ENCODE data around the gene WT1. TPM values are rescaled to one million over a fixed set of nuclear protein-coding genes. Genes with fewer than 3 reads are reported as not detected.
"Not testable (repeated sequence)": the region's sequence is repeated elsewhere in the genome, so short reads cannot be mapped to it uniquely, and the experiment has no call there.

The WT1 gene
- total RNA-seq, 1 experiment from 2014 or later, result 4.7 TPM

DNA sequence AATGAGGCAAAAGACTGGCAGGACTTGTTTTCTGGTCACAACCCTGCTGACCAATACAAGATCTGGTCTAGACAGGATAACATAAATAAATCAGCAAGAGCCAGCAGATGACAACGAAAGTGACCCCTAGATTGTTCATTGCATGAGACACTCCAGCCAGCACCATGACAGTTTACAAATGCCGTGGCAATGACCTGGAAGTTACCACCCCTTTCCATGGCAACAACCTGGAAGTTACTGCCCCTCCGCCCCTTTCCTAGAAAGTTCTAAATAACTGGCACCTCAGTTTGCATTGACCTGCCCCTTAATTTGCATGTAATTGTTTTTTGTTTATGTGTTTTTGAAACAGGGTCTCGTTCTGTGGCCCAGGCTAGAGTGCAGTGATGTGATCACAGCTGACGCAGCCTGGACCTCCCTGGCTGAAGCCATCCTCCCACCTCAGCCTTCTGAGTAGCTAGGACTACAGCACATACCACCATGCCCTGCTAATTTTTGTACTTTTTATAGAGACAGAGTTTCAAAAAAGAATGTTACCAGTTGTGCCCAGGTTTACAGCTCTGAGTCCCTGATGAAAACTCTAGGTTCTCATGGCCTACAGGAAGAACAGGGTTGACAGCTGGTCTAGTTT is 38.1 kb upstream of the WT1 start:
- ChIA-PET POLR2A (no interaction called here), CTCF (no interaction called here)
- no peaks in the 10 kb centered on the region for H3K9me3 Mint-ChIP-seq (ENCODE audit: unreplicated experiment)
- no peak overlapping the region for H3K4me3 Mint-ChIP-seq (ENCODE audit: unreplicated experiment)
- H3K4me1 Mint-ChIP-seq (ENCODE audit: low read depth, unreplicated experiment), result no peaks in the 10 kb centered on the region
- Histone ChIP-seq H3K4me1 (no peaks in the 10 kb centered on the region), H3K4me3 (ENCODE audit: low read depth, low read length) (no peak overlapping the region), H3K27me3 (replicated peaks; ENCODE audit: control insufficient read depth, insufficient read depth, low read length) (no peaks in the 10 kb centered on the region), H3K36me3 (ENCODE audit: control insufficient read depth, insufficient read depth, low read length) (no peaks in the 10 kb centered on the region), H3K9me3 (no peaks in the 10 kb centered on the region)
- H3K27ac Mint-ChIP-seq (ENCODE audit: unreplicated experiment), result no peak overlapping the region
- intact Hi-C loops (cut with micrococcal nuclease; ENCODE audit: unreplicated experiment), result no loop called here
- no peak for TF ChIP-seq CTCF (IDR thresholded peaks at IDR 0.05; ENCODE audit: insufficient read depth in 1 of 2, low read depth in 1 of 2, low read length in 1 of 2, severe bottlenecking in 1 of 2, unreplicated experiment in 1 of 2)
- H3K27me3 Mint-ChIP-seq (ENCODE audit: insufficient read depth, unreplicated experiment), result peaks cover 6% of the 10 kb centered on the region
- DNase-seq, result no peak
- no TSS peak for BruUV-seq (replicated peaks)
- no peaks in the 10 kb centered on the region for H3K36me3 Mint-ChIP-seq (ENCODE audit: insufficient read depth, unreplicated experiment)

DNA sequence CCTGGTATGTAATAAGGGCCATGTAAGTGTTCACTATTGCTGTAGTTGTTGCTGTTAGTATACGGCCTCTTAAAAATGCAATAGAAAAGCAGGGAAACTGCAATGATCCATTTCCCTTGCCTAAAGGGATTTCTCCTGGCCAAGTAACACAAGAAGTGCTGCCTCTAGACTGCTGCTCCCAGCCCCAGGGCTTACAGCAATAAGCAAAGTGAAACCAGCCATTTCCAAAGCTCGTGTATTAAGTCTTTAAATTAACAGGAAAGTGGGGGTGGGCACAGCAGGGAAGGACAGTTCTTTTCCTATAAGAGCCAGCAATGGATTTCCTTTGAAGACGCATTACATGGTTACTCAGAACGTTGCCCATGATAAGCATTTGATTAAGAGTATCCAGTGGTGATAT is 36.9 kb upstream of the WT1 start:
- Histone ChIP-seq H3K27me3 (replicated peaks; ENCODE audit: control insufficient read depth, insufficient read depth, low read length) (no peaks in the 10 kb centered on the region), H3K4me3 (ENCODE audit: low read depth, low read length) (no peak overlapping the region), H3K9me3 (no peaks in the 10 kb centered on the region), H3K36me3 (ENCODE audit: control insufficient read depth, insufficient read depth, low read length) (no peaks in the 10 kb centered on the region), H3K4me1 (no peaks in the 10 kb centered on the region)
- BruUV-seq (replicated peaks), result no TSS peak
- Mint-ChIP-seq H3K27me3 (ENCODE audit: insufficient read depth, unreplicated experiment) (peaks cover 3% of the 10 kb centered on the region), H3K27ac (ENCODE audit: unreplicated experiment) (no peak overlapping the region), H3K9me3 (ENCODE audit: unreplicated experiment) (no peaks in the 10 kb centered on the region), H3K36me3 (ENCODE audit: insufficient read depth, unreplicated experiment) (no peaks in the 10 kb centered on the region), H3K4me1 (ENCODE audit: low read depth, unreplicated experiment) (no peaks in the 10 kb centered on the region), H3K4me3 (ENCODE audit: unreplicated experiment) (no peak overlapping the region)
- TF ChIP-seq CTCF (IDR thresholded peaks at IDR 0.05; ENCODE audit: insufficient read depth in 1 of 2, low read depth in 1 of 2, low read length in 1 of 2, severe bottlenecking in 1 of 2, unreplicated experiment in 1 of 2), result no peak
- no peak for DNase-seq
- intact Hi-C loops (cut with micrococcal nuclease; ENCODE audit: unreplicated experiment), result no loop called here
- POLR2A ChIA-PET, result no interaction called here
- CTCF ChIA-PET, result no interaction called here

DNA sequence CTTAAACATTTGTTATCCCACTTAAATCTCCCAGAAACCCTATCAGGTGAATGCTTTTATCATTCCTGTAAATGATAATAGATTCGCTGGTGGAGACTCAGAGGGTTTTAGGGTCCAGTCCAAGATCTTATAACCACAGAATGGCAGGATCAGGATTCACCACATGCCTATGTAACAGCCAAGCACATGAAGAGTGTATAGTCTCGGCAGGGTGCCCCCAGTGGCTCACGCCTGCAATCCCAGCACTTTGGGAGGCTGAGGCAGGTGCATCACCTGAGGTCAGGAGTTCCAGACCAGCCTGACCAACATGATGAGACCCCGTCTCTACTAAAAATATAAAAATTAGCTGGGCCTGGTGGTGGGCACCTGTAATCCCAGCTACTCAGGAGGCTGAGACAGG is 36.2 kb upstream of the WT1 start:
- H3K27me3 Mint-ChIP-seq (ENCODE audit: insufficient read depth, unreplicated experiment); intact Hi-C loops (cut with micrococcal nuclease; ENCODE audit: unreplicated experiment): not testable (repeated sequence)

DNA sequence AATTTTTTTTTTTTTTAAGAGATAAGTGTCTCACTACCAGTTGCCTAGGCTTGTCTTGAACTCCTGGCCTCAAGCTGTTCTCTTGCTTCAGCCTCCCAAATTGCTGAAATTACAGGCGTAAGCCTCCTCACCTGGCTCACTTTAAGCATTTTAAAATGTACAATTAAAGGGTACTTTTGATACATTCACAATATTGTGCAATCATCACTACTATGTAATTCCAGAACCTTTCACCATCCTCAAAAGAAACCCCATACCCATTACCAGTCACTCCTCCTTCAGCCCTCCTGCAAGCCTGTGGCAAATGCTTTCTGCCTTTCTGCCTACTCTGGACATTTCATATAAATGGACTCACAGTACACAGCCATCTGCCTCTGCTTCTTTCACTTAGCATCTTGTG is 34.5 kb upstream of the WT1 start:
- intact Hi-C loops (cut with micrococcal nuclease; ENCODE audit: unreplicated experiment), result no loop called here
- DNase-seq, result no peak
- H3K4me3 Mint-ChIP-seq (ENCODE audit: unreplicated experiment), result no peak overlapping the region
- H3K9me3 Mint-ChIP-seq (ENCODE audit: unreplicated experiment), result no peaks in the 10 kb centered on the region
- H3K9me3 ChIP-seq, result no peaks in the 10 kb centered on the region
- no peaks in the 10 kb centered on the region for H3K36me3 Mint-ChIP-seq (ENCODE audit: insufficient read depth, unreplicated experiment)
- TF ChIP-seq CTCF (IDR thresholded peaks at IDR 0.05; ENCODE audit: insufficient read depth in 1 of 2, low read depth in 1 of 2, low read length in 1 of 2, severe bottlenecking in 1 of 2, unreplicated experiment in 1 of 2), result no peak
- H3K4me1 Mint-ChIP-seq (ENCODE audit: low read depth, unreplicated experiment), result no peaks in the 10 kb centered on the region
- H3K4me1 ChIP-seq, result no peaks in the 10 kb centered on the region
- no peaks in the 10 kb centered on the region for H3K36me3 ChIP-seq (ENCODE audit: control insufficient read depth, insufficient read depth, low read length)
- H3K27me3 Mint-ChIP-seq (ENCODE audit: insufficient read depth, unreplicated experiment), result peaks cover 3% of the 10 kb centered on the region
- no peaks in the 10 kb centered on the region for H3K27me3 ChIP-seq (replicated peaks; ENCODE audit: control insufficient read depth, insufficient read depth, low read length)
- H3K4me3 ChIP-seq (ENCODE audit: low read depth, low read length), result no peak overlapping the region
- CTCF ChIA-PET, result no interaction called here
- POLR2A ChIA-PET, result no interaction called here
- no TSS peak for BruUV-seq (replicated peaks)
- H3K27ac Mint-ChIP-seq (ENCODE audit: unreplicated experiment), result no peak overlapping the region

More for the DNA sequence above, 36.2 kb upstream of the WT1 start:
- H3K4me1 Mint-ChIP-seq (ENCODE audit: low read depth, unreplicated experiment); H3K36me3 Mint-ChIP-seq (ENCODE audit: insufficient read depth, unreplicated experiment); H3K9me3 Mint-ChIP-seq (ENCODE audit: unreplicated experiment); H3K27ac Mint-ChIP-seq (ENCODE audit: unreplicated experiment); H3K4me1 ChIP-seq; BruUV-seq (replicated peaks); H3K36me3 ChIP-seq (ENCODE audit: control insufficient read depth, insufficient read depth, low read length); H3K4me3 ChIP-seq (ENCODE audit: low read depth, low read length); CTCF ChIA-PET; H3K9me3 ChIP-seq; H3K27me3 ChIP-seq (replicated peaks; ENCODE audit: control insufficient read depth, insufficient read depth, low read length); H3K4me3 Mint-ChIP-seq (ENCODE audit: unreplicated experiment); DNase-seq: not testable (repeated sequence)
- POLR2A ChIA-PET, result interaction anchor here (0.6 kb wide), 1 partner anchor 169 kb away, joined by 3 read pairs; no protein-coding TSS in a partner anchor

Measured in Caco-2 (cell line).